Neural cell (in vitro differentiated cells): Measurements from ENCODE around the gene HOXC11. TPM values are rescaled to one million over a fixed set of nuclear protein-coding genes. Genes with fewer than 3 reads are reported as not detected.

Source experiments
- H2AFZ ChIP-seq: fragments of 200-600, 300-800 bp; sonication (generic), shearing (Covaris generic); 2 replicates; pipeline ENCODE4 v1.6.0; 2014; ENCODE audit warnings: low read depth, mild to moderate bottlenecking, antibody characterized with exemption, low read length, moderate library complexity
- H3F3A ChIP-seq: fragments of 200-600 bp; shearing (Covaris generic); 2 replicates; pipeline ENCODE4 v1.6.1; 2016; ENCODE audit warnings: mild to moderate bottlenecking, moderate library complexity, mixed read lengths, antibody characterized with exemption, low read length; ENCODE audit not compliant: insufficient read depth, poor library complexity, severe bottlenecking
- H3K27ac ChIP-seq: fragments of 200-600, 300-800 bp; sonication (generic), shearing (Covaris generic); 2 replicates; pipeline ENCODE4 v1.5.1; 2014; ENCODE audit warnings: mild to moderate bottlenecking, low read length, moderate library complexity
- H3K27me3 ChIP-seq: fragments of 300-800, 200-600 bp; sonication (generic), shearing (Covaris generic); 2 replicates; pipeline ENCODE4 v1.6.0; 2014; ENCODE audit warnings: mild to moderate bottlenecking, low read depth, low read length, moderate library complexity; ENCODE audit not compliant: insufficient read depth
- H3K36me3 ChIP-seq: fragments of 300-800, 200-600 bp; sonication (generic), shearing (Covaris generic); 2 replicates; pipeline ENCODE4 v1.5.1; 2014; ENCODE audit warnings: mild to moderate bottlenecking, antibody characterized with exemption, low read length, moderate library complexity; ENCODE audit not compliant: insufficient read depth
- H3K4me2 ChIP-seq: fragments of 300-800, 200-600 bp; sonication (generic), shearing (Covaris generic); 2 replicates; pipeline ENCODE4 v1.6.0; 2014; ENCODE audit warnings: mild to moderate bottlenecking, low read length
- H3K4me3 ChIP-seq: fragments of 300-800, 200-600 bp; sonication (generic), shearing (Covaris generic); 2 replicates; pipeline ENCODE4 v1.5.1; 2014; ENCODE audit warnings: mild to moderate bottlenecking, low read length, moderate library complexity
- H3K79me2 ChIP-seq: fragments of 200-600 bp; shearing (Covaris generic); replicated peaks from 2 replicates; pipeline ENCODE4 v1.6.0; 2014; ENCODE audit warnings: mild to moderate bottlenecking, low read length, moderate library complexity; ENCODE audit not compliant: insufficient read depth
- H3K9ac ChIP-seq: fragments of 300-800, 200-600 bp; sonication (generic), shearing (Covaris generic); 2 replicates; pipeline ENCODE4 v1.6.1; 2016; ENCODE audit warnings: mild to moderate bottlenecking, low read length, mixed read lengths
- H3K9me2 ChIP-seq: fragments of 200-600 bp; shearing (Covaris generic); 2 replicates; pipeline ENCODE4 v1.6.1; 2016; ENCODE audit warnings: mild to moderate bottlenecking, low read length, mixed read lengths; ENCODE audit not compliant: insufficient read depth
- H3K9me3 ChIP-seq: fragments of 200-600, 300-800 bp; sonication (generic), shearing (Covaris generic); 2 replicates; pipeline ENCODE4 v1.6.1; 2016; ENCODE audit warnings: mild to moderate bottlenecking, mixed run types, low read length, moderate library complexity, mixed read lengths
- H4K20me1 ChIP-seq: fragments of 200-600 bp; shearing (Covaris generic); 2 replicates; pipeline ENCODE4 v1.6.1; 2016; ENCODE audit warnings: mild to moderate bottlenecking, mixed run types; ENCODE audit not compliant: insufficient read depth
- EP300 ChIP-seq: fragments of 450-650 bp; conservative IDR thresholded peaks from 2 replicates; pipeline ENCODE4 v1.6.1; 2014; ENCODE audit warnings: antibody characterized with exemption, mild to moderate bottlenecking, moderate library complexity; ENCODE audit not compliant: poor library complexity, severe bottlenecking
- EZH2 ChIP-seq: fragments of 200-600, 300-800 bp; shearing (Covaris generic), sonication (generic); IDR thresholded peaks from 2 replicates; pipeline ENCODE4 v1.6.1; 2014; ENCODE audit warnings: antibody characterized with exemption, low read length, borderline replicate concordance, mild to moderate bottlenecking; ENCODE audit not compliant: insufficient read depth, poor library complexity, severe bottlenecking
- MXI1 ChIP-seq: fragments of 450-650 bp; conservative IDR thresholded peaks from 2 replicates; pipeline ENCODE4 v1.6.1; 2014; ENCODE audit warnings: antibody characterized with exemption, mild to moderate bottlenecking; ENCODE audit not compliant: poor library complexity, severe bottlenecking
- POLR2AphosphoS5 ChIP-seq: IDR thresholded peaks from 2 replicates; pipeline ENCODE4 v1.6.1; 2012
- RAD21 ChIP-seq: fragments of 450-650 bp; conservative IDR thresholded peaks from 2 replicates; pipeline ENCODE4 v1.6.1; 2014; ENCODE audit warnings: antibody characterized with exemption, mild to moderate bottlenecking, moderate library complexity
- SMC3 ChIP-seq: fragments of 450-650 bp; conservative IDR thresholded peaks from 2 replicates; pipeline ENCODE4 v1.6.1; 2014; ENCODE audit warnings: antibody characterized with exemption, mild to moderate bottlenecking, moderate library complexity; ENCODE audit not compliant: poor library complexity
- TAF1 ChIP-seq: IDR thresholded peaks from 2 replicates; pipeline ENCODE4 v1.6.1; 2012; ENCODE audit warnings: low read depth
- polyA plus RNA-seq: library from polyadenylated mRNA; depleted of rRNA; stranded (reverse); fragments of >200 nt; gene quantifications from 2 replicates; pipeline ENCODE4 v1.2.3, GENCODE V29; 2014
- TF ChIP-seq, protein P1 (sequence below): IDR thresholded peaks from 2 replicates; pipeline ENCODE4 v1.6.1; 2012; ENCODE audit warnings: borderline replicate concordance
- TF ChIP-seq, protein P2 (sequence below): fragments of 450-650 bp; IDR thresholded peaks from 2 replicates; pipeline ENCODE4 v1.5.1; 2014; ENCODE audit warnings: antibody characterized with exemption, mild to moderate bottlenecking, moderate library complexity; ENCODE audit not compliant: poor library complexity, severe bottlenecking

Gene HOXC11
- polyA plus RNA-seq, 1 donor from 2014 or later = not detected

DNA sequence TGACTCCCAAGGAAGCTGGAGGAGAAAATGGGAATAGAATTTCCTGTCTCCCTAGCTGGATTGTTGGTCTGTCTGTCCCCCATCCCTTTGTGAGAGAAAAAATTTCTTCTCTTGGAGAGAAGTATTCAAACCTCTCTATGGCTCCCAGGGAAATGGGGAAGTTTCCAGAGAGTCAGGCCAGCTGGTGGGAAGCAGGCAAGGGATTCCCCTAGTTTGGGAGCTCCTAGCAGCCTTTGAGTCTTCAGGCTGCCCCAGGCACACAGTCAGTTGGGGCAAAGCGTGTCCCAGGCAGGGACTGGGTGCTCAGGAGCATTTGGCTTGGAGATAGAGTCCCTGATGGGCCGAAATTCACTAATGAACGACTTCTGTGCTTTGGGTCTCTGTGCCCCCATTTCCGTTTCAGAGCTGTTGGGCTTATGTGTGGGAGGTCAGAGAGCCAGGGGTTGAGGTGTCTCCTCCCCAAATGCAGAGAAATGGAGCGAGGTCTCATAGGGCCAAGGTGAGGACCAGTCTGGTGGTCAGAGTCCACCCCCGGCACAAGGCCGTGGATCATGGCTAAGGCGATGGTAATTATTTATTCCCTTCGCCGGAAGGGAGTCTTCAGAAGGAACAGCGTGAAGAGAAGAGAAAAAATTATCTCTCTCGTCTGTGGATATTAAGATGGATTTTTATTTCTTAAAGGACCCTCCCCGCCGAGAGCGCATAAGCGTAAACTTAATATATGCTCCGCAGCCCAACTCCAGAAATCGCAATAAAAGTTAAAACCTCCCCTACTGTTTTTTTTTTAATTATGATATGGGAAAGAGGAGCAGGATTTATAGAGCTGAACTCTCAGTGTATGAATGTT lies 20.5 kb downstream of the HOXC11 start:
- no peak overlapping the region for H2AFZ ChIP-seq
- no peaks in the 10 kb centered on the region for H3K79me2 ChIP-seq
- H3K36me3 ChIP-seq = no peaks in the 10 kb centered on the region
- no peak overlapping the region for H3K4me2 ChIP-seq
- H4K20me1 ChIP-seq = no peaks in the 10 kb centered on the region
- H3K9ac ChIP-seq = no peak overlapping the region
- no peaks in the 10 kb centered on the region for H3K9me2 ChIP-seq
- no peaks in the 10 kb centered on the region for H3K9me3 ChIP-seq
- H3K4me3 ChIP-seq = no peak overlapping the region
- no peaks in the 10 kb centered on the region for H3F3A ChIP-seq
- H3K27me3 ChIP-seq = peaks cover 100% of the 10 kb centered on the region
- TF ChIP-seq, protein P1, sequence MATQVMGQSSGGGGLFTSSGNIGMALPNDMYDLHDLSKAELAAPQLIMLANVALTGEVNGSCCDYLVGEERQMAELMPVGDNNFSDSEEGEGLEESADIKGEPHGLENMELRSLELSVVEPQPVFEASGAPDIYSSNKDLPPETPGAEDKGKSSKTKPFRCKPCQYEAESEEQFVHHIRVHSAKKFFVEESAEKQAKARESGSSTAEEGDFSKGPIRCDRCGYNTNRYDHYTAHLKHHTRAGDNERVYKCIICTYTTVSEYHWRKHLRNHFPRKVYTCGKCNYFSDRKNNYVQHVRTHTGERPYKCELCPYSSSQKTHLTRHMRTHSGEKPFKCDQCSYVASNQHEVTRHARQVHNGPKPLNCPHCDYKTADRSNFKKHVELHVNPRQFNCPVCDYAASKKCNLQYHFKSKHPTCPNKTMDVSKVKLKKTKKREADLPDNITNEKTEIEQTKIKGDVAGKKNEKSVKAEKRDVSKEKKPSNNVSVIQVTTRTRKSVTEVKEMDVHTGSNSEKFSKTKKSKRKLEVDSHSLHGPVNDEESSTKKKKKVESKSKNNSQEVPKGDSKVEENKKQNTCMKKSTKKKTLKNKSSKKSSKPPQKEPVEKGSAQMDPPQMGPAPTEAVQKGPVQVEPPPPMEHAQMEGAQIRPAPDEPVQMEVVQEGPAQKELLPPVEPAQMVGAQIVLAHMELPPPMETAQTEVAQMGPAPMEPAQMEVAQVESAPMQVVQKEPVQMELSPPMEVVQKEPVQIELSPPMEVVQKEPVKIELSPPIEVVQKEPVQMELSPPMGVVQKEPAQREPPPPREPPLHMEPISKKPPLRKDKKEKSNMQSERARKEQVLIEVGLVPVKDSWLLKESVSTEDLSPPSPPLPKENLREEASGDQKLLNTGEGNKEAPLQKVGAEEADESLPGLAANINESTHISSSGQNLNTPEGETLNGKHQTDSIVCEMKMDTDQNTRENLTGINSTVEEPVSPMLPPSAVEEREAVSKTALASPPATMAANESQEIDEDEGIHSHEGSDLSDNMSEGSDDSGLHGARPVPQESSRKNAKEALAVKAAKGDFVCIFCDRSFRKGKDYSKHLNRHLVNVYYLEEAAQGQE = no peak
- no peak for TF ChIP-seq EP300
- no peak for TF ChIP-seq SMC3
- TF ChIP-seq MXI1 = no peak
- TF ChIP-seq, protein P2, sequence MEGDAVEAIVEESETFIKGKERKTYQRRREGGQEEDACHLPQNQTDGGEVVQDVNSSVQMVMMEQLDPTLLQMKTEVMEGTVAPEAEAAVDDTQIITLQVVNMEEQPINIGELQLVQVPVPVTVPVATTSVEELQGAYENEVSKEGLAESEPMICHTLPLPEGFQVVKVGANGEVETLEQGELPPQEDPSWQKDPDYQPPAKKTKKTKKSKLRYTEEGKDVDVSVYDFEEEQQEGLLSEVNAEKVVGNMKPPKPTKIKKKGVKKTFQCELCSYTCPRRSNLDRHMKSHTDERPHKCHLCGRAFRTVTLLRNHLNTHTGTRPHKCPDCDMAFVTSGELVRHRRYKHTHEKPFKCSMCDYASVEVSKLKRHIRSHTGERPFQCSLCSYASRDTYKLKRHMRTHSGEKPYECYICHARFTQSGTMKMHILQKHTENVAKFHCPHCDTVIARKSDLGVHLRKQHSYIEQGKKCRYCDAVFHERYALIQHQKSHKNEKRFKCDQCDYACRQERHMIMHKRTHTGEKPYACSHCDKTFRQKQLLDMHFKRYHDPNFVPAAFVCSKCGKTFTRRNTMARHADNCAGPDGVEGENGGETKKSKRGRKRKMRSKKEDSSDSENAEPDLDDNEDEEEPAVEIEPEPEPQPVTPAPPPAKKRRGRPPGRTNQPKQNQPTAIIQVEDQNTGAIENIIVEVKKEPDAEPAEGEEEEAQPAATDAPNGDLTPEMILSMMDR = no peak
- TF ChIP-seq EZH2 = no peak
- no peak for TF ChIP-seq POLR2AphosphoS5
- TF ChIP-seq RAD21 = no peak
- no peak for TF ChIP-seq TAF1
- no peak overlapping the region for H3K27ac ChIP-seq

DNA sequence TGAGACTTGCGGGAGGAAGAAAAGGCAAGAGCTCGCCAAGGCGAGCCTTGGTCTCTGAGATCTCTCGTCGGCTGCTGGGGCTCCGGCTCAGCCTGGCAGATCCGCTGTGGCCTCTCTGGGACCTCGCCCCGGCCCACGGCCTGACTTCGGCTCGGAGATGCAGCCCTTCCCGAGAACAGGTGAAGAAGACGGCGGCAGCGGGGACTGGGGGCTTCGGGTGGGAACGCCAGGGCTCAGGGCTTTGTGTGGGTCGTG lies 21.0 kb downstream of the HOXC11 start:
- no peaks in the 10 kb centered on the region for H3K36me3 ChIP-seq
- H4K20me1 ChIP-seq = no peaks in the 10 kb centered on the region
- H3K27me3 ChIP-seq = peaks cover 100% of the 10 kb centered on the region
- H3K4me2 ChIP-seq = no peak overlapping the region
- TF ChIP-seq TAF1 (no peak), SMC3 (no peak), RAD21 (no peak)
- TF ChIP-seq, protein P1 = no peak
- TF ChIP-seq, protein P2 = no peak
- H3K4me3 ChIP-seq = no peak overlapping the region
- H3K79me2 ChIP-seq = no peaks in the 10 kb centered on the region
- no peak overlapping the region for H2AFZ ChIP-seq
- H3F3A ChIP-seq = no peaks in the 10 kb centered on the region
- no peaks in the 10 kb centered on the region for H3K9me2 ChIP-seq
- no peak overlapping the region for H3K9ac ChIP-seq
- no peak overlapping the region for H3K27ac ChIP-seq
- H3K9me3 ChIP-seq = no peaks in the 10 kb centered on the region
